ENCODE data around the gene OBSCN. TPM values are rescaled to one million over a fixed set of nuclear protein-coding genes. Genes with fewer than 3 reads are reported as not detected.

Gene OBSCN
- total and polyA plus RNA-seq, 2 of the 13 experiments (the other 11 are each of a cell fraction or from before 2014, with no cell fraction given): 0.20 TPM

DNA sequence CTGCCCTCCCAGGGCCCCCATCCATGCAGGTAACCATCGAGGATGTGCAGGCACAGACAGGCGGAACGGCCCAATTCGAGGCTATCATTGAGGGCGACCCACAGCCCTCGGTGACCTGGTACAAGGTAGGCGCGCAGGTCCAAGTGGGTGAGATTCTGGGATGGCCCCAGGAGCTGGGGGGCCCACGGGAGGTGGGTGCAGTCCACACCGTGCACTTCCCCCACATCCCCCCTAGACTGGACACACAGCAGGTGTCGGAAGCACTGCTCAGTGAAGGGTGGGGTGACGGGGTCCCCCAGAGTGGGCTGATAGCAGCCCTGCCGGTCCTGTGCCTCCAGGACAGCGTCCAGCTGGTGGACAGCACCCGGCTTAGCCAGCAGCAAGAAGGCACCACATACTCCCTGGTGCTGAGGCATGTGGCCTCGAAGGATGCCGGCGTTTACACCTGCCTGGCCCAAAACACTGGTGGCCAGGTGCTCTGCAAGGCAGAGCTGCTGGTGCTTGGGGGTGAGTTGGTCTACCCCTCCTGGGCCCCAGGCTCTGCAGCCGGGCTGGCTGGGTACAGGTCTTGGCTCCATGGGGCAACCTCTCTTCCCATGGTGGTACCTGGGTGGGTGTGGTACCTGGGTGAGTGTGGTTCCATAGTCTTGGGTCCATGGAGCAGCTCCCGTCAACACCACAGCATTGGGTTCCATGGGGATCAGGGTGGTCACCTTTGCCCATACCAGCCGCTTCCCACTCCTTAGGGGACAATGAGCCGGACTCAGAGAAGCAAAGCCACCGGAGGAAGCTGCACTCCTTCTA is 158.4 kb downstream of the OBSCN start:
- intact Hi-C loops (cut with micrococcal nuclease; ENCODE audit: unreplicated experiment): no loop called here
- H3K27me3 ChIP-seq (ENCODE audit: control insufficient read depth in 1 of 2, insufficient read depth in 2 of 2, low read length in 2 of 2): peaks cover 1 to 11% of the 10 kb centered on the region in 2 experiments; a peak in 3 of 5 replicates
- H3K4me1 ChIP-seq (ENCODE audit: insufficient read depth, low read length): peaks cover 23% of the 10 kb centered on the region
- no peaks in the 10 kb centered on the region for H4K20me1 ChIP-seq (ENCODE audit: insufficient read depth, low read length)
- no peak for TF ChIP-seq U2AF1 (optimal IDR thresholded peaks at IDR 0.05; ENCODE audit: low read depth, low read length)
- no peak for TF ChIP-seq MXI1 (IDR thresholded peaks at IDR 0.05; ENCODE audit: borderline replicate concordance, low read depth, low read length)
- TF ChIP-seq, protein P1, sequence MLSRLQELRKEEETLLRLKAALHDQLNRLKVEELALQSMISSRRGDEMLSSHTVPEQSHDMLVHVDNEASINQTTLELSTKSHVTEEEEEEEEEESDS (CRISPR knock-in tag; IDR thresholded peaks at IDR 0.05; ENCODE audit: borderline replicate concordance): no peak
- TF ChIP-seq HNRNPLL (IDR thresholded peaks at IDR 0.05; ENCODE audit: low read depth, low read length, poor library complexity, severe bottlenecking): no peak
- TF ChIP-seq, protein P2, sequence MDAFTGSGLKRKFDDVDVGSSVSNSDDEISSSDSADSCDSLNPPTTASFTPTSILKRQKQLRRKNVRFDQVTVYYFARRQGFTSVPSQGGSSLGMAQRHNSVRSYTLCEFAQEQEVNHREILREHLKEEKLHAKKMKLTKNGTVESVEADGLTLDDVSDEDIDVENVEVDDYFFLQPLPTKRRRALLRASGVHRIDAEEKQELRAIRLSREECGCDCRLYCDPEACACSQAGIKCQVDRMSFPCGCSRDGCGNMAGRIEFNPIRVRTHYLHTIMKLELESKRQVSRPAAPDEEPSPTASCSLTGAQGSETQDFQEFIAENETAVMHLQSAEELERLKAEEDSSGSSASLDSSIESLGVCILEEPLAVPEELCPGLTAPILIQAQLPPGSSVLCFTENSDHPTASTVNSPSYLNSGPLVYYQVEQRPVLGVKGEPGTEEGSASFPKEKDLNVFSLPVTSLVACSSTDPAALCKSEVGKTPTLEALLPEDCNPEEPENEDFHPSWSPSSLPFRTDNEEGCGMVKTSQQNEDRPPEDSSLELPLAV (CRISPR knock-in tag; conservative IDR thresholded peaks at IDR 0.05; ENCODE audit: low read depth): no peak
- no peak for TF ChIP-seq ZNF496 (CRISPR knock-in tag; IDR thresholded peaks at IDR 0.05; ENCODE audit: insufficient replicate concordance)
- TF ChIP-seq, protein P3, sequence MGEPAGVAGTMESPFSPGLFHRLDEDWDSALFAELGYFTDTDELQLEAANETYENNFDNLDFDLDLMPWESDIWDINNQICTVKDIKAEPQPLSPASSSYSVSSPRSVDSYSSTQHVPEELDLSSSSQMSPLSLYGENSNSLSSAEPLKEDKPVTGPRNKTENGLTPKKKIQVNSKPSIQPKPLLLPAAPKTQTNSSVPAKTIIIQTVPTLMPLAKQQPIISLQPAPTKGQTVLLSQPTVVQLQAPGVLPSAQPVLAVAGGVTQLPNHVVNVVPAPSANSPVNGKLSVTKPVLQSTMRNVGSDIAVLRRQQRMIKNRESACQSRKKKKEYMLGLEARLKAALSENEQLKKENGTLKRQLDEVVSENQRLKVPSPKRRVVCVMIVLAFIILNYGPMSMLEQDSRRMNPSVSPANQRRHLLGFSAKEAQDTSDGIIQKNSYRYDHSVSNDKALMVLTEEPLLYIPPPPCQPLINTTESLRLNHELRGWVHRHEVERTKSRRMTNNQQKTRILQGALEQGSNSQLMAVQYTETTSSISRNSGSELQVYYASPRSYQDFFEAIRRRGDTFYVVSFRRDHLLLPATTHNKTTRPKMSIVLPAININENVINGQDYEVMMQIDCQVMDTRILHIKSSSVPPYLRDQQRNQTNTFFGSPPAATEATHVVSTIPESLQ (CRISPR knock-in tag; conservative IDR thresholded peaks at IDR 0.05): no peak
- no peak for TF ChIP-seq ZNF670 (CRISPR knock-in tag; IDR thresholded peaks at IDR 0.05; ENCODE audit: borderline replicate concordance)
- no peak for TF ChIP-seq ZNF333 (CRISPR knock-in tag; IDR thresholded peaks at IDR 0.05; ENCODE audit: borderline replicate concordance)
- no peak for TF ChIP-seq ZC3H13 (CRISPR knock-in tag; IDR thresholded peaks at IDR 0.05)
- no peak for TF ChIP-seq KDM3A (CRISPR knock-in tag; IDR thresholded peaks at IDR 0.05; ENCODE audit: low read depth)
- TF ChIP-seq ZBTB7B (CRISPR knock-in tag; IDR thresholded peaks at IDR 0.05): no peak
- TF ChIP-seq ZNF317 (CRISPR knock-in tag; IDR thresholded peaks at IDR 0.05): no peak
- no peak for TF ChIP-seq RBFOX2 (IDR thresholded peaks at IDR 0.05; ENCODE audit: low read depth, low read length)
- no peak for TF ChIP-seq TSC22D2 (CRISPR knock-in tag; IDR thresholded peaks at IDR 0.05; ENCODE audit: borderline replicate concordance)
- no peak for TF ChIP-seq TBP (CRISPR knock-in tag; IDR thresholded peaks at IDR 0.05)
- TF ChIP-seq, protein P4, sequence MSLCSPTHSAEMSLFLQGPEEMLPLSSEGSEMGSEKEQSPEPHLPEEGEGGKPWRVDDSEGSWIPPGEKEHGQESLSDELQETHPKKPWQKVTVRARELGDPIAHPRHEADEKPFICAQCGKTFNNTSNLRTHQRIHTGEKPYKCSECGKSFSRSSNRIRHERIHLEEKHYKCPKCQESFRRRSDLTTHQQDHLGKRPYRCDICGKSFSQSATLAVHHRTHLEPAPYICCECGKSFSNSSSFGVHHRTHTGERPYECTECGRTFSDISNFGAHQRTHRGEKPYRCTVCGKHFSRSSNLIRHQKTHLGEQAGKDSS (CRISPR knock-in tag; IDR thresholded peaks at IDR 0.05; ENCODE audit: borderline replicate concordance, low read depth): no peak
- no peak for DNase-seq (ENCODE audit: low spot score)
- in situ Hi-C loops (cut with HindIII; ENCODE audit: extremely low pct_ligation_motif_present, low pct_unique_long_range_greater_than_20kb): no loop called here
- FAIRE-seq: no peak
- no peak overlapping the region for H3K27ac ChIP-seq (ENCODE audit: extremely low read length, insufficient read depth, low read length)
- no peaks in the 10 kb centered on the region for H3K9me3 ChIP-seq (ENCODE audit: low read length)
- H3K4me3 ChIP-seq (replicated peaks in 1 of 3; ENCODE audit: insufficient read depth in 1 of 3, low read depth in 2 of 3, low read length in 3 of 3): no peak overlapping the region
- no peaks in the 10 kb centered on the region for H3K79me2 ChIP-seq (ENCODE audit: insufficient read depth, low read length)
- ChIA-PET POLR2A (no interaction called here), CTCF (ENCODE audit: low intra/inter-chr PET ratio, low total read pairs) (no interaction called here)
- no TSS peak for BruUV-seq (replicated peaks)
- no peaks in the 10 kb centered on the region for H3K36me3 ChIP-seq (replicated peaks in 1 of 2; ENCODE audit: control insufficient read depth in 1 of 2, insufficient read depth in 2 of 2, low read length in 2 of 2)
- no peak overlapping the region for H2AFZ ChIP-seq (ENCODE audit: low read length)
- no peak overlapping the region for H3K4me2 ChIP-seq (ENCODE audit: low read depth, low read length)
- ATAC-seq: no peak
- no peak overlapping the region for H3K9ac ChIP-seq (ENCODE audit: insufficient read depth, low read depth, low read length)
- 89% methylated on average over 5 of the region's 23 CpGs for WGBS (ENCODE audit: low lambda C conversion rate)
